ENCODE data around the gene ARHGAP15.

Gene ARHGAP15

GRCh38 chr2:143209570-143210445 is 80.6 kb downstream of the ARHGAP15 start:
- H3K27me3 ChIP-seq, result no peaks in the 10 kb centered on the region
- no peak for TF ChIP-seq CTCF (IDR thresholded peaks at IDR 0.05)
- H3K36me3 ChIP-seq, result peaks cover 32% of the 10 kb centered on the region

GRCh38 chr2:143210446-143210819 is 81.2 kb downstream of the ARHGAP15 start:
- TF ChIP-seq CTCF (IDR thresholded peaks at IDR 0.05), result no peak

More at GRCh38 chr2:143209570-143210445, 80.6 kb downstream of the ARHGAP15 start:
- Histone ChIP-seq H3K4me1 (ENCODE audit: control insufficient read depth in 1 of 2, insufficient read depth in 1 of 2, low read depth in 1 of 2, low read length in 1 of 2) (no peaks in the 10 kb centered on the region), H3K9me3 (no peaks in the 10 kb centered on the region), H3K27ac (peak overlapping the region; percentile 12), H3K4me3 (ENCODE audit: low read depth in 1 of 2, low read length in 1 of 2) (no peak overlapping the region)

GRCh38 chr2:143217512-143218115 is 88.4 kb downstream of the ARHGAP15 start:
- H3K36me3 ChIP-seq, result peaks cover 31% of the 10 kb centered on the region
- no peaks in the 10 kb centered on the region for H3K9me3 ChIP-seq
- H3K27ac ChIP-seq, result peak overlapping the region; percentile 63
- H3K4me1 ChIP-seq (ENCODE audit: control insufficient read depth in 1 of 2, insufficient read depth in 1 of 2, low read depth in 1 of 2, low read length in 1 of 2), result peaks cover 13 to 18% of the 10 kb centered on the region in 2 experiments
- TF ChIP-seq CTCF (IDR thresholded peaks at IDR 0.05), result no peak
- no peak overlapping the region for H3K4me3 ChIP-seq (ENCODE audit: low read depth in 1 of 2, low read length in 1 of 2)
- no peaks in the 10 kb centered on the region for H3K27me3 ChIP-seq

More at GRCh38 chr2:143210446-143210819, 81.2 kb downstream of the ARHGAP15 start:
- Histone ChIP-seq H3K4me3 (ENCODE audit: low read depth in 1 of 2, low read length in 1 of 2) (no peak overlapping the region), H3K4me1 (ENCODE audit: control insufficient read depth in 1 of 2, insufficient read depth in 1 of 2, low read depth in 1 of 2, low read length in 1 of 2) (no peaks in the 10 kb centered on the region), H3K27ac (peak overlapping the region; percentile 12), H3K27me3 (no peaks in the 10 kb centered on the region), H3K36me3 (peaks cover 30% of the 10 kb centered on the region), H3K9me3 (no peaks in the 10 kb centered on the region)

GRCh38 chr2:143218621-143219020 is 89.4 kb downstream of the ARHGAP15 start:
- Histone ChIP-seq H3K9me3 (no peaks in the 10 kb centered on the region), H3K27ac (peak overlapping the region; percentile 63), H3K4me1 (ENCODE audit: control insufficient read depth in 1 of 2, insufficient read depth in 1 of 2, low read depth in 1 of 2, low read length in 1 of 2) (peaks cover 13 to 18% of the 10 kb centered on the region in 2 experiments), H3K4me3 (ENCODE audit: low read depth in 1 of 2, low read length in 1 of 2) (no peak overlapping the region), H3K27me3 (no peaks in the 10 kb centered on the region), H3K36me3 (peaks cover 31% of the 10 kb centered on the region)
- no peak for TF ChIP-seq CTCF (IDR thresholded peaks at IDR 0.05)

- no peak overlapping the region for H3K27ac ChIP-seq
- TF ChIP-seq CTCF (IDR thresholded peaks at IDR 0.05), result no peak
- H3K27me3 ChIP-seq, result no peaks in the 10 kb centered on the region
- peaks cover 13 to 18% of the 10 kb centered on the region in 2 experiments for H3K4me1 ChIP-seq (ENCODE audit: control insufficient read depth in 1 of 2, insufficient read depth in 1 of 2, low read depth in 1 of 2, low read length in 1 of 2)
- no peak overlapping the region for H3K4me3 ChIP-seq (ENCODE audit: low read depth in 1 of 2, low read length in 1 of 2)
- peaks cover 31% of the 10 kb centered on the region for H3K36me3 ChIP-seq
- no peaks in the 10 kb centered on the region for H3K9me3 ChIP-seq
Measured at GRCh38 chr2:143219266-143219665, 90.0 kb downstream of the ARHGAP15 start.

All from neutrophil (primary cell).